IMR-90 (cell line): ENCODE results near the gene KLHL29. TPM values are rescaled to one million over a fixed set of nuclear protein-coding genes. Genes with fewer than 3 reads are reported as not detected.

Experiments
- ATAC-seq: fragments of 200-7000 bp; cut with Tn5 transposase; 2 replicates; pipeline ENCODE4 v1.9.1; 2020; ENCODE audit warnings: low read depth, mild to moderate bottlenecking, moderate library complexity
- BruUV-seq: library from RNA; stranded (reverse); fragments of 400-500 nt; replicated peaks from 2 replicates; lab custom pipeline; 2021; lab: Mats Ljungman, UMichigan
- CTCF ChIA-PET: fragments of 300-600 bp; formaldehyde crosslinking; extraction: SDS; loops from one replicate; lab custom pipeline; 2021; ENCODE audit warnings: antibody characterized with exemption; lab: Yijun Ruan, JAX
- POLR2A ChIA-PET: fragments of 300-600 bp; sonication (Branson Sonifier 250); formaldehyde crosslinking; loops from one replicate; lab custom pipeline; 2022; ENCODE audit warnings: antibody characterized with exemption; ENCODE audit not compliant: unreplicated experiment; lab: Charles Lee
- DNase-seq: peaks from one replicate; pipeline ENCODE4 v3.0.0; 2013
- H2AFZ ChIP-seq: replicated peaks from 2 replicates; pipeline ENCODE3; 2013; ENCODE audit warnings: low read length, mild to moderate bottlenecking; ENCODE audit not compliant: poor library complexity
- H2AK5ac ChIP-seq: 2 replicates; pipeline ENCODE4 v1.6.1; 2013; ENCODE audit warnings: low read depth, low read length, inconsistent platforms
- H2AK9ac ChIP-seq: replicated peaks from 2 replicates; pipeline ENCODE3; 2013; ENCODE audit warnings: mild to moderate bottlenecking, low read depth, low read length, moderate library complexity; ENCODE audit not compliant: poor library complexity
- H2BK120ac ChIP-seq: 2 replicates; pipeline ENCODE4 v1.6.1; 2013; ENCODE audit warnings: low read depth, low read length, inconsistent platforms
- H2BK15ac ChIP-seq: 3 replicates; pipeline ENCODE4 v1.6.1; 2013; ENCODE audit warnings: low read depth, low read length, inconsistent platforms
- H2BK20ac ChIP-seq: 2 replicates; pipeline ENCODE4 v1.6.1; 2013; ENCODE audit warnings: low read depth, mild to moderate bottlenecking, inconsistent platforms, low read length, moderate library complexity
- H2BK5ac ChIP-seq: 2 replicates; pipeline ENCODE4 v1.6.1; 2013; ENCODE audit warnings: mild to moderate bottlenecking, low read depth, low read length, inconsistent platforms; ENCODE audit not compliant: poor library complexity, severe bottlenecking
- H3K14ac ChIP-seq: replicated peaks from 2 replicates; pipeline ENCODE4 v1.6.1; 2013; ENCODE audit warnings: low read depth, low read length, inconsistent platforms
- H3K18ac ChIP-seq: 2 replicates; pipeline ENCODE4 v1.6.1; 2013; ENCODE audit warnings: low read depth, low read length, control low read depth
- H3K23ac ChIP-seq: 2 replicates; pipeline ENCODE4 v1.6.1; 2013; ENCODE audit warnings: low read depth, low read length, inconsistent platforms
- H3K27ac ChIP-seq: 2 replicates; pipeline ENCODE4 v1.5.1; 2013; ENCODE audit warnings: mild to moderate bottlenecking, control low read depth, low read length; ENCODE audit not compliant: insufficient read depth
- H3K27me3 ChIP-seq: 2 replicates; pipeline ENCODE4 v1.6.1; 2013; ENCODE audit warnings: low read length; ENCODE audit not compliant: control insufficient read depth, insufficient read depth
- H3K36me3 ChIP-seq: 2 replicates; pipeline ENCODE4 v1.6.1; 2013; ENCODE audit warnings: low read length, mixed read lengths; ENCODE audit not compliant: control insufficient read depth, insufficient read depth
- H3K4ac ChIP-seq: 2 replicates; pipeline ENCODE4 v1.6.1; 2013; ENCODE audit warnings: low read depth, low read length, inconsistent platforms
- H3K4me1 ChIP-seq: 2 replicates; pipeline ENCODE4 v1.6.1; 2013; ENCODE audit warnings: low read length, mixed read lengths; ENCODE audit not compliant: control insufficient read depth, insufficient read depth
- H3K4me2 ChIP-seq: 2 replicates; pipeline ENCODE4 v1.6.1; 2013; ENCODE audit warnings: low read depth, mild to moderate bottlenecking, control low read depth, low read length, moderate library complexity
- H3K4me3 ChIP-seq: 2 replicates; pipeline ENCODE4 v1.5.1; 2013; ENCODE audit warnings: low read depth, mild to moderate bottlenecking, control low read depth, low read length, moderate library complexity; ENCODE audit not compliant: insufficient read depth
- H3K56ac ChIP-seq: 2 replicates; pipeline ENCODE4 v1.6.1; 2013; ENCODE audit warnings: low read length, inconsistent platforms; ENCODE audit not compliant: insufficient read depth; ENCODE audit errors: extremely low read depth
- H3K79me1 ChIP-seq, 2 experiments: 2 replicates each; pipeline ENCODE4 v1.6.1; 2013; ENCODE audit warnings: low read length in 2 of 2, inconsistent platforms in 1 of 2, low read depth in 1 of 2
- H3K9ac ChIP-seq: 2 replicates; pipeline ENCODE4 v1.6.1; 2013; ENCODE audit warnings: low read depth, low read length, control low read depth
- H3K9me1 ChIP-seq: 2 replicates; pipeline ENCODE4 v1.6.1; 2013; ENCODE audit warnings: low read length, inconsistent platforms; ENCODE audit not compliant: insufficient read depth
- H3K9me3 ChIP-seq: 2 replicates; pipeline ENCODE4 v1.6.1; 2013; ENCODE audit warnings: low read length; ENCODE audit not compliant: control insufficient read depth, insufficient read depth
- H4K20me1 ChIP-seq: 2 replicates; pipeline ENCODE4 v1.6.1; 2013; ENCODE audit warnings: low read length, inconsistent platforms; ENCODE audit not compliant: insufficient read depth
- H4K5ac ChIP-seq: 2 replicates; pipeline ENCODE4 v1.6.1; 2013; ENCODE audit warnings: mild to moderate bottlenecking, low read depth, low read length, control low read depth
- H4K8ac ChIP-seq, 2 experiments: 2 replicates each; pipeline ENCODE4 v1.6.1; 2013; ENCODE audit warnings: low read depth in 2 of 2, low read length in 2 of 2, control low read depth in 1 of 2, inconsistent platforms in 1 of 2
- H4K91ac ChIP-seq: 2 replicates; pipeline ENCODE4 v1.6.1; 2013; ENCODE audit warnings: low read depth, low read length, inconsistent platforms; ENCODE audit not compliant: insufficient read depth
- CHD1 ChIP-seq: IDR thresholded peaks from 2 replicates; pipeline ENCODE4 v1.6.1; 2012; ENCODE audit warnings: low read depth, low read length, improper control_type of control experiment
- CTCF ChIP-seq: conservative IDR thresholded peaks from 2 replicates; pipeline ENCODE4 v1.5.1; 2012; ENCODE audit warnings: mild to moderate bottlenecking, low read depth, low read length, improper control_type of control experiment
- MAFK ChIP-seq: IDR thresholded peaks from 2 replicates; pipeline ENCODE4 v1.6.1; 2012; ENCODE audit warnings: low read depth, low read length, improper control_type of control experiment
- MAZ ChIP-seq: IDR thresholded peaks from 2 replicates; pipeline ENCODE4 v1.6.1; 2012; ENCODE audit warnings: low read depth, mild to moderate bottlenecking, low read length, improper control_type of control experiment, moderate library complexity, borderline replicate concordance
- MXI1 ChIP-seq: IDR thresholded peaks from 2 replicates; pipeline ENCODE4 v1.6.1; 2012; ENCODE audit warnings: low read depth, mild to moderate bottlenecking, low read length, moderate library complexity, borderline replicate concordance
- NFE2L2 ChIP-seq: fragments of 150-350 bp; IDR thresholded peaks from 2 replicates; pipeline ENCODE4 v1.6.1; 2016; ENCODE audit warnings: low read depth, mild to moderate bottlenecking, low read length
- POLR2A ChIP-seq: IDR thresholded peaks from 2 replicates; pipeline ENCODE4 v1.6.1; 2012; ENCODE audit warnings: mild to moderate bottlenecking, low read depth, low read length
- RAD21 ChIP-seq: IDR thresholded peaks from 2 replicates; pipeline ENCODE4 v1.6.1; 2012; ENCODE audit warnings: low read length, improper control_type of control experiment
- RCOR1 ChIP-seq: IDR thresholded peaks from 2 replicates; pipeline ENCODE4 v1.6.1; 2012; ENCODE audit warnings: mild to moderate bottlenecking, low read length, improper control_type of control experiment; ENCODE audit not compliant: insufficient replicate concordance
- RFX5 ChIP-seq: IDR thresholded peaks from 2 replicates; pipeline ENCODE4 v1.8.0; 2012; ENCODE audit warnings: low read depth, mild to moderate bottlenecking, low read length, moderate library complexity
- SMC3 ChIP-seq: fragments of 150-350 bp; IDR thresholded peaks from 2 replicates; pipeline ENCODE4 v1.6.1; 2016; ENCODE audit warnings: low read depth, mild to moderate bottlenecking, antibody characterized with exemption, low read length, moderate library complexity
- USF2 ChIP-seq: fragments of 150-350 bp; IDR thresholded peaks from 2 replicates; pipeline ENCODE4 v1.6.1; 2017; ENCODE audit warnings: mild to moderate bottlenecking, antibody characterized with exemption, low read length, low read depth
- WGBS, 2 experiments: methylation state at CpG; one replicate each; pipeline versions ENCODE4 v1.1.5 to v1.1.7; 2013; ENCODE audit warnings: missing lambda C conversion rate in 2 of 2; ENCODE audit not compliant: insufficient read length in 1 of 2; ENCODE audit errors: extremely low coverage in 2 of 2; 5-methylcytosine and 5-hydroxymethylcytosine counted together
- dilution Hi-C: fragments of 300-500 bp; cut with HindIII; formaldehyde crosslinking; loops from one replicate; pipeline ENCODE4 v1.14.3; 2018; ENCODE audit warnings: low sequenced_read_pairs; ENCODE audit not compliant: unreplicated experiment
- in situ Hi-C: fragments of 300-500 bp; cut with MboI; formaldehyde crosslinking; loops from 3 replicates; pipeline ENCODE4 v1.14.3; 2019; ENCODE audit warnings: low sequenced_read_pairs, inconsistent platforms, mixed read lengths
- intact Hi-C: fragments of 100-400 bp; cut with micrococcal nuclease; formaldehyde crosslinking; loops from 2 replicates; pipeline ENCODE4 v1.10.0; 2022
- polyA plus RNA-seq, 3 experiments: library from polyadenylated mRNA; depleted of rRNA; stranded (reverse); fragments of >200 nt; gene quantifications; 2 replicates each; pipeline ENCODE4 v1.2.3, GENCODE V29; 2012; ENCODE audit warnings: low replicate concordance in 1 of 3
- total RNA-seq: library from RNA; depleted of rRNA; stranded (reverse); fragments of >200 nt; gene quantifications from 2 replicates; pipeline ENCODE4 v1.2.3, GENCODE V29; 2012

The KLHL29 gene
- total and polyA plus RNA-seq, 2 of the 4 experiments (the other 2 are of a cell fraction) = 2.0 to 8.0 TPM

- Histone ChIP-seq H3K9ac (no peak overlapping the region), H3K23ac (no peak overlapping the region), H3K27me3 (no peaks in the 10 kb centered on the region), H3K36me3 (no peaks in the 10 kb centered on the region), H3K9me1 (no peaks in the 10 kb centered on the region), H3K4ac (no peak overlapping the region), H3K9me3 (no peaks in the 10 kb centered on the region), H2BK15ac (no peak overlapping the region), H2BK20ac (no peak overlapping the region), H4K5ac (no peak overlapping the region), H3K14ac (no peak overlapping the region), H2AFZ (no peak overlapping the region), H2BK5ac (no peak overlapping the region), H2AK5ac (no peak overlapping the region), H3K4me3 (no peak overlapping the region), H3K4me2 (no peak overlapping the region), H3K4me1 (peaks cover 10% of the 10 kb centered on the region), H4K20me1 (peaks cover 2% of the 10 kb centered on the region; the same call in 1 of the 2 replicates), H2AK9ac (no peak overlapping the region), H4K91ac (no peak overlapping the region), H3K79me1 (peaks cover 0 to 4% of the 10 kb centered on the region in 2 experiments; a peak in 1 of 4 replicates), H3K27ac (no peak overlapping the region), H4K8ac (no peak overlapping the region), H2BK120ac (no peak overlapping the region), H3K56ac (no peak overlapping the region), H3K18ac (no peak overlapping the region)
- TF ChIP-seq MAFK (no peak), POLR2A (no peak), SMC3 (no peak), MAZ (no peak), MXI1 (no peak), RAD21 (no peak), CTCF (no peak), RCOR1 (no peak), CHD1 (no peak), RFX5 (no peak), USF2 (no peak), NFE2L2 (no peak)
- no peak for DNase-seq
- in situ Hi-C loops = no loop called here
- intact Hi-C loops = loop anchor here (2.0 kb wide), 1 partner anchor 121 kb away; no protein-coding TSS in a partner anchor
- ATAC-seq = no peak
- 94% methylated on average over 8 of the region's 23 CpGs; no CpG with 5 or more reads in 1 of the 2 experiments for WGBS, 2 experiments
- ChIA-PET CTCF (interaction anchor here (0.5 to 0.6 kb wide), 2 partner anchors 10 to 115 kb away, joined by 3 read pairs; no protein-coding TSS in a partner anchor), POLR2A (no interaction called here)
- dilution Hi-C loops = no loop called here
- BruUV-seq = no TSS peak
Measured at GRCh38 chr2:23635442-23636340, 250.7 kb downstream of the KLHL29 start.
